HG03066 (cell line): ENCODE results near the gene ELAVL2.
"Not testable (repeated sequence)": the region's sequence is repeated elsewhere in the genome, so short reads cannot be mapped to it uniquely, and the experiment has no call there.

Experiments
- ATAC-seq: cut with Tn5 transposase; IDR thresholded peaks from one replicate; pipeline ENCODE4 v1.9.1; 2021; ENCODE audit warnings: low read depth; ENCODE audit not compliant: unreplicated experiment

ELAVL2 gene

GRCh38 chr9:23730364-23730763 lies 95.7 kb downstream of the ELAVL2 start:
- ATAC-seq = no peak

- ATAC-seq = no peak
Measured at GRCh38 chr9:23728736-23729135, 97.3 kb downstream of the ELAVL2 start.

GRCh38 chr9:23725279-23725946 lies 100.6 kb downstream of the ELAVL2 start:
- ATAC-seq = no peak

- ATAC-seq = no peak
Measured at GRCh38 chr9:23723672-23724071, 102.4 kb downstream of the ELAVL2 start.

GRCh38 chr9:23723048-23723447 lies 103.0 kb downstream of the ELAVL2 start:
- not testable (repeated sequence) for ATAC-seq

GRCh38 chr9:23721466-23721865 lies 104.6 kb downstream of the ELAVL2 start:
- ATAC-seq = no peak

GRCh38 chr9:23717505-23717904 lies 108.5 kb downstream of the ELAVL2 start:
- no peak for ATAC-seq

GRCh38 chr9:23707249-23707648 lies 118.8 kb downstream of the ELAVL2 start:
- no peak for ATAC-seq

GRCh38 chr9:23702311-23702922 lies 123.6 kb downstream of the ELAVL2 start:
- no peak for ATAC-seq

- no peak for ATAC-seq
Measured at GRCh38 chr9:23701291-23701690, 124.7 kb downstream of the ELAVL2 start.

- no peak for ATAC-seq
Measured at GRCh38 chr9:23700359-23700758, 125.7 kb downstream of the ELAVL2 start.

- no peak for ATAC-seq
Measured at GRCh38 chr9:23698161-23698560, 127.9 kb downstream of the ELAVL2 start.

- ATAC-seq = no peak
Measured at GRCh38 chr9:23695572-23695971, 130.5 kb downstream of the ELAVL2 start.

- ATAC-seq = no peak
Measured at GRCh38 chr9:23693374-23693773, 132.7 kb downstream of the ELAVL2 start.

GRCh38 chr9:23686896-23687295 lies 139.1 kb downstream of the ELAVL2 start:
- ATAC-seq = no peak

- ATAC-seq = no peak
Measured at GRCh38 chr9:23686257-23686656, 139.8 kb downstream of the ELAVL2 start.

- ATAC-seq = no peak
Measured at GRCh38 chr9:23683611-23684061, 142.4 kb downstream of the ELAVL2 start.

- no peak for ATAC-seq
Measured at GRCh38 chr9:23682891-23683431, 143.1 kb downstream of the ELAVL2 start.

GRCh38 chr9:23682352-23682751 lies 143.7 kb downstream of the ELAVL2 start:
- no peak for ATAC-seq

GRCh38 chr9:23677446-23677845 lies 148.6 kb downstream of the ELAVL2 start:
- no peak for ATAC-seq

GRCh38 chr9:23674016-23674585 lies 151.9 kb downstream of the ELAVL2 start:
- no peak for ATAC-seq

GRCh38 chr9:23672151-23672550 lies 153.9 kb downstream of the ELAVL2 start:
- no peak for ATAC-seq
